HG02571 (cell line): ENCODE data around the gene NHSL2.
A peak's percentile ranks its signal among the peaks of the same experiment; 100 is the strongest.

Source experiments
- ATAC-seq: cut with Tn5 transposase; IDR thresholded peaks from one replicate; pipeline ENCODE4 v1.9.1; 2021; ENCODE audit warnings: mild to moderate bottlenecking, moderate library complexity; ENCODE audit not compliant: unreplicated experiment

The NHSL2 gene

GRCh38 chrX:72126048-72126415 is 215.4 kb downstream of the NHSL2 start:
- no peak for ATAC-seq

DNA sequence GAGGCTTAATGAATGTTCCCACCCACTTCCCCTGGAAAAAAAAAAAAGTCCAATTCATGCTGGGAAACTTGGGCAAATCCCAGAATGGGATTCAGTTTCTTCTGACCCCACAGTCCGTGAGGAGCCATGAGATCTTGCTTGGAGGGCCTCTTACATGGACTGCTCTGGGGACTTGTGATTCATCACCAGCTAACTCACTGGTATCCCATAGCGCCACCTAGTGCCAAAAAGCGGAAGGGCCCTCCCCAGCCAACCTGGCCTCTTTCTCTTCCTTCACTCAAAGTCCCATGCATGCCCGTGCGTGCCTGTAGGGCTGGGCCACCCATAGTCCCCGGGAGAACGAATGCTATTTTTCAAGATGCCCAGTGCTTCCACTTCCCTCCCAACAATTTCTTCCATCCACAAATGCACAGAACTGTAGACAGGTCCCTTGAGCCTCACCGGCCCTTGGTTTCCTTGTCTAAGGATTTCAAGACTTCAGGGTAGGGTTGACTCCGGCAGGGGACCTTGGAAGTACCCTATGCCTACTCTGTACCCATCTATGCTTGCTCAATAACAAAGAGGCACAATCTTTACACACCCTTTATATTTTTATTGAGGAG is 216.0 kb downstream of the NHSL2 start:
- ATAC-seq = peak; percentile 74

DNA sequence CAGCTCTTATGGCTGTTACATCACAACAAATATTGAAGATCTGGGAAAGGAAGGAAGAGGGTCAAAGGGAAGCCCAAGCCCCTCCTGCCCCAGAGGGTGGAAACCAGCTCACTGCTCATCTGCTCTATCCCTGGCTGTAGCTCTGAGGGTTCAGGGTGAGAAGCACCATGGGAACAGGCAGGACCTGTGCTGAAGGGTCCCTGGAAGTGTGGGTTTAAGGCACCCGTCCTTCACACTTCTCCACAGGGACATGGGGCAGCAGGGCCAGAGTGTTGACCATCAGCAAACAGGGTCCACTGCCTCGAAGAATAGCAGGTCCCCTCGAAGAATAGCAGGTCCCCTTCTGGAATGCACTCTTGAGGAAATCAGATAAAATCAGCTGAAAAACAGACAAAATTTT is 216.7 kb downstream of the NHSL2 start:
- ATAC-seq = no peak

DNA sequence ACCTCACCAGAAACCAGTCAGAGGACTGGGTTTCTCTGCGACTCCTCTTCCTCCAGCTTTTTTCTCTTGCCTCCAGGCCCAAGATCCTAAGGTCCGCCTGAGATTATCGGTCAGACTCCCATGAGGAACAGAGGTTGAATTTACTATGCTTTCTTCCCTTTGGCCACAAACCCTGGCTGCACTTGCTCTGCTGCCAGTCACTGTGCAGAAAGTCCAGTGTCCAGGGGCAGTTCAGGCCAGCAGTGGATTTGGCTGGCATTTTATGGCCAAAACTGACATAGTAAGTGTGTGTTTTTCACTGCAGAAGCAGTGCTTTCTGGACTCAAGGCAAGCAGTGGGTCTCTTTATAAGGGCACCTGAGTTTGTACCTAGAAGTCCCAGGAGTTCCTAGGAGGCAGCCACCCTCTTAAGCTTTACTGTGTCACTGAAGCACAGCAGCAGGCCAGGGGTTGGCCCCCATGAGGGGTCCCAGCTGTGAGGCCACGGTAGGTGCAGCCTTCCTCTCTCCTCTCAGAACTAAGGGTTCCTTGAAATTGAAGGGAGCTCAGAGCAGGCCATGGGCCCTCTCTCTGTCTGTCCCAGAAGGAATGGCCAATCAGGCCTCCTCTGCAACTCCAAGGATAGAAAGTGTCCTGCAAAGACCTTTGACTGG is 217.7 kb downstream of the NHSL2 start:
- no peak for ATAC-seq

DNA sequence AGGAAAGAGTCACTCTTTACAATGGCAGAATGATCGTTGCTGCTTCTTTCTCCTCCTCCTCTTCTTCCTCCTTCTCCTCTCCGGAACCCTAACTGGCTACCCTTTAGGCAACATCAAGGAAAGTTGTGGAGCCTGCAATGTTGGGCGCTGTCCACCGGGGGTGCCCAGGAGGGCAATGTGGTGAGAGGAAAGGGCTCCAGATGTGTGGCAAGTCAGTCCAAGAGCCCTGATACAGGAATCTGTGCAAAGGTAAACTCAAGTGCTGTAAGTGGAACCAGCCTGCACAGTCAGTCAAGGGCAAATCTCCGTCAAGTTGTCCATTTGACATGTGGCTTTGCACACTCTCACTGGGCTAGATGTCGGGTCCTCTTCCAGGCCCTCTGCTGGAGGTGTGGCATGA is 218.2 kb downstream of the NHSL2 start:
- ATAC-seq = no peak

GRCh38 chrX:72129661-72130060 is 219.0 kb downstream of the NHSL2 start:
- no peak for ATAC-seq

DNA sequence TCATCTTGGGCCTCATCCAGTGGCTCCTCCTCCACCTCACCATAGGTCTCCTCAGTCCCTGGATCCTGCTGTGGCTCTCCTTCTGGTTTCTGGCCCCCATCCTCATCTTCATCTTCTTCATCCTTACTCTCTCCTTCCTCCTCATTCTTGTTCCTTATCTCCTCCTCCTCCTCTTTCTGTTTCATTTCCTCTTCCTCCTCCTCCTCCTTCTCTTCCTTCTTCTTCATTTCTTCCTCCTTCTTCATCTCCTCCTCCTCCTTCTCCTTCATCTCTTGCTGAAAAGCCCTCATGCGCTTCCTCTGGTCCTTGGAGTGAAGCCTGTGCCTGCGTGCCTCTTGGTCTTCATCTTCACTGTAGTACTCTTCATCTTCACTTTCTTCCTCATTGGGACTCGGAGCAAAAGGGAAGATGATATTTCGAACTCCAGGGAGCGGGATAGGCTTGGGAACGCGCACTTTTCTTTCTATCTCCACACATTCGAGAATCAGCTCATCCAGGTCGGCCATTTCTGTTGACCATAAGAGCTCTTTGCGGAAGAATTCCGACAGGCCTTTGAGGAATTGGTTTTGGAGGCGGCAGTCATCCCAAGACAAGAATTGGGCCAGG is 219.6 kb downstream of the NHSL2 start:
- ATAC-seq = no peak

- ATAC-seq = no peak
These were observed 220.2 kb downstream of the NHSL2 start for GRCh38 chrX:72130762-72131250.

- peak; percentile 42 for ATAC-seq
These were observed 221.0 kb downstream of the NHSL2 start, which contains the start of gene RTL5 for GRCh38 chrX:72131317-72132294. Gene RTL5 (minus strand): TSS chrX:72131915.

GRCh38 chrX:72132456-72132855 is 221.8 kb downstream of the NHSL2 start:
- ATAC-seq = no peak

DNA sequence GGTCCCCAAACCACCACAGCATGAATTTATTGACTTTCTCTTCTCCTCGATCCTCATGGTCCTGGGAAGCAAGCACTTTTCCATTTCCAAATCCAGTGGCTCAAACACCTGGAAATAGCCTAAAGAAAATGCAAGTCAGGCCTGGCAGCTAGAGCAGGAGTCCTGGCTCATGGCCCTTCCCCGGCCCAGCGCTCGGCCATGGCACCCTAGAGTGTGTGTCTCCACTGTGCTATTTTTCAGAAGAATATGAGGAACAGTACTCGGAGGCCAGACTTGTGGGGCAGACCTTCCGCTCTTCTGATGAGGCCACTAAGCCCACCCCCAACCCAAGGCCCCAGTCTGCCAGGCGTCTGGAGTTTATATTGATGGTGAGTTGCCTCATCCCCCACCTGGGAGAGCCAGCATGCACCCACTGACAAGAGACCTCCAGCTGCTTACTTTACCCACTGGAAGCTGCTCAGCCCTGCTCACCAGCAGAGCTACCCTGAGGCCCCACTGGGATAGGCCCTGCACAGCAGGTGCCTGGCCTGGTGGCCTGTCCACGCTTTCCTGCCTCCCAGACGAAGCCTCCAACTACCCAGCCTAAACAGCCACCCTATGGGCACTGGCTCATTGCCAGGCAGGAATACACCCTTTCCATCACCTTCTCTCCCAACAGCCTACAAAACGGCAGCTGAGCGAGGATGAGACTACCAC is 223.4 kb downstream of the NHSL2 start:
- no peak for ATAC-seq

DNA sequence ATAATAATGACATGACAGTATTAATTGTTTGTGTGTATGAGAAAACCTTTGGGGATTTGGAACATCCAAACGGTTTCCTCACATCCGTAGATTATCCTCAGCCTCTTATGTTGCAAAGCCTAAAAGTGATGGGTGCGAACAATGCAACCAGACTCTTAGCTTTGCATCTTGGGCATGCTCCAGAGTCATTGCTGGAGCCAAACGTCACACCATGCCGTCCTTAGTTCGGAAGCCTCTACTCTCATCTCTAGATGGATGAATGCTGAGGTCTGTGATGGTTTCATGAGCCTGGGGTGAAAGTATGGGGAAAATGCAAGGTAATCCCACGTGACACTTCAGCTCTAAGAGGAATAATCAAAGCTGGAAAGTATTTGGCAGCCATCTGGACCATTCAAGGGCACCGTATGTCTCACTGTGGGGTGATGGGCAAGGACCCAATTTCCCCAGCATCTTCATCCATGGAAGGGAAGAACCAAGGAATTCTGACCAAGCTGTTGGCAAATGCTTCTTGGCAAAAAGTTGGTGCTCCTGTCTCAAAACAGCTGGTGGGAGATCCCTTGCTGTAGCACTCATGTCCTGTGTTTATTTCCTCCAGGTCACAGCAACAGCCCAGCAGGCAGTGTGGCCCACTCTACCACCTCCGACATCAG is 227.3 kb downstream of the NHSL2 start:
- ATAC-seq = no peak

DNA sequence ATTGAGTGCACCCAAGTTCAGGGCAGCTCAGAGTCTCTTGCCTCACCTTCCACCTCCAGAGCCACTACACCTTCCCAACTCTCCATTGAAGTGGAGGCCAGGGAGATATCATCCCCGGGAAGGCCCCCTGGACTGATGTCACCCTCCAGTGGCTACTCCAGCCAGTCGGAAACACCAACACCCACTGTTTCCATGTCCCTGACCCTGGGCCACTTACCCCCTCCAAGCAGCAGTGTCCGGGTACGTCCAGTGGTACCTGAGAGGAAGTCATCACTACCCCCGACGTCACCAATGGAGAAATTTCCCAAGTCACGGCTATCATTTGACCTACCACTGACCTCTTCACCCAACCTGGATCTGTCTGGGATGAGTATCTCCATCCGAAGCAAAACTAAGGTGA is 228.9 kb downstream of the NHSL2 start:
- no peak for ATAC-seq

GRCh38 chrX:72141372-72142004 is 230.8 kb downstream of the NHSL2 start:
- ATAC-seq = peak; percentile 50

- no peak for ATAC-seq
These were observed 231.6 kb downstream of the NHSL2 start for GRCh38 chrX:72142094-72142793.

- ATAC-seq = no peak
These were observed 232.4 kb downstream of the NHSL2 start for GRCh38 chrX:72142794-72143608.

DNA sequence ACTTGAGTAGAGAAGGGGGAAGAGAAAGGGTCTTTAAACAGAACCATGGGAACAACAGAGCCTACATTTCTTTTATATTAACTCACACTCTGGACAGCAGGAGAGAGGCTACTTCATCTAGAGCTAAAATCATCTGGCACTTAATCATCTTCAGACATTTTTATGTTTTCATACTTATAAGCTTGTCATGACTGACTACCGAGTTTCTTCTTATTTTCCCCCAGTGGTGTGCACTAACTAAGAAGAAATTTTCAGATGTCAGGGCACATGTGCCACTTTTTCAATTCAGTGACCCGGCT is 232.9 kb downstream of the NHSL2 start:
- ATAC-seq = no peak

DNA sequence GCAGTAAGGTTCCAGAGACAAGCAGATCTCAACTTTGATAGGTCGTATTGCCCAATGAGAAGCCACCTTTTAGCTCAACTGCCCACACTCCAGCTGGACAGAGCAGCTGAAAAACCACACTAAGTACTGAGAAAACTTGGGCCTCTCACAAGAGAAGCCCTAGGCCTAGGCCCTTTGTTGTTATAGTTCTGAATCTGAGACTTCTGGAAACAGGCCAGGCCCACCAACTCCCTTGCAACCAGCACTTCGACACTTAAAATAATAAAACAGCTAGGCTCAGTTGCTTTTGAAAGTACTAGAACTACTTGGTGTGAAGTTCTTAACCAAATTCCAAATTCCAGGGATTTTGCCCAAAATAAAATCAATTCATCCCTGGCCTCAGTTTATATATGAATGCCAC is 234.5 kb downstream of the NHSL2 start:
- ATAC-seq = no peak
